ENCODE data around the gene NPHS2. TPM values are rescaled to one million over a fixed set of nuclear protein-coding genes. Genes with fewer than 3 reads are reported as not detected.

The NPHS2 gene
- not detected for total RNA-seq
- polyA plus RNA-seq (2013, experiment 1 of 2), result not detected
- polyA plus RNA-seq (2013, experiment 2 of 2), result not detected
- long read RNA-seq, experiment 1, result 0 reads
- long read RNA-seq, experiment 2, result 0 reads
- long read RNA-seq, experiment 3, result 0 reads
- long read RNA-seq, experiment 4, result 0 reads

DNA sequence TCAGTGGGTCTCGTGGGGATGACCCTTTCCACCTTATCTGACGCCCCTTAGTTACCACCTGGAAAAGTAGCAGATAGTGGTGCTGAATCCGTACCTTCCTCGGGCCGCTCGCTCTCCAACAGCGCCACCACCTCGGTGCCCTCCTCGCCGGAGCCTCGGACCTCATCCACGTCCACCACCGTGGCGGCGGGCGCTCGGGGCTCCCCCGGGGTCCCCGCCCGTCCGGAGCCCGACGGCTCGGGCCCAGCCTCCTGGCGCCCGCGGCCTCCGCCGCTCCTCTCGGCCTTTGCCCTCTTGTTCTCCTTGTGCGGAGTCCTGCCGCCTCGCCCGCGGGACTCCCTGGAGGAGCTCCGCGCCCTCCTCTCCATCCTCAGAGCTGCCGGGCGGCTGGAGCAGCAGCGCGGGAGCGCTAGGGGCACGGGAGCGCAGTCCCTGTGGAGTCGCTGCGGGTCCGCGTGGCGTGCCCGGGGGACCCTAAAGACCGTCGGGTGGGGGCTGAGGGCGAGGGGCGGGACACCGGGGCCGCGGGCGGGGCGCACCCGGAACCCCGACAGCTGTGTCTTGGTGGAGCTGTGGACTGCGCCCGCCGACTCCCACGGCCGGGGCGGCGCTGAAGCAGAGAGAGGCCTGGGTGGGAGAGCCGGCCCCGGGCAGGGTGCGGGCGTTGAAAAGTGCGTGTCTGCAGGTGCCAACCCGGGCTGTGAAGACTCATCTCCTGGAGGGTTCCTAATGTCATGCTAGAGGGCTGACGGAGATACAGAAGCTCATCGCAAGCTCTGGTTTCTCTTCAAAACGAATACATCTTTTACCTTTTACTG, at the start of gene NPHS2:
NPHS2 (minus strand) TSS at position 452 of the 818 bp plus-strand sequence; CDS start at position 368, 84 bp downstream.
- Histone ChIP-seq H3K4me1 (ENCODE audit: control insufficient read depth, insufficient read depth, low read length) (no peaks in the 10 kb centered on the region), H3K27ac (ENCODE audit: low read depth, low read length) (no peak within 1 kb of the TSS), H3K36me3 (ENCODE audit: control insufficient read depth, insufficient read depth, low read length) (no peaks in the 10 kb centered on the region), H3K9me3 (ENCODE audit: control insufficient read depth, low read length) (no peaks in the 10 kb centered on the region), H3K27me3 (ENCODE audit: control insufficient read depth, insufficient read depth, low read length, poor library complexity, severe bottlenecking) (peaks cover 65% of the 10 kb centered on the region), H3K4me3 (ENCODE audit: low read length) (peak within 1 kb of the TSS; percentile 56), H3K9ac (ENCODE audit: extremely low read depth, low read length, poor library complexity, severe bottlenecking) (no peak within 1 kb of the TSS)
- peak within 1 kb of the TSS; percentile 41 for H3K4me3 Mint-ChIP-seq
- no peaks in the 10 kb centered on the region for H3K4me1 Mint-ChIP-seq
- H3K27ac Mint-ChIP-seq, result no peak within 1 kb of the TSS
- 5 to 7% methylated on average over 34 to 77 of the region's 77 CpGs for WGBS, 2 experiments (ENCODE audit: insufficient coverage in 1 of 2, insufficient read length in 1 of 2)
- H3K9me3 Mint-ChIP-seq, result peaks cover 12% of the 10 kb centered on the region
- H3K27me3 Mint-ChIP-seq (ENCODE audit: insufficient read depth), result peaks cover 65% of the 10 kb centered on the region
- H3K36me3 Mint-ChIP-seq (ENCODE audit: low read depth), result no peaks in the 10 kb centered on the region
- peak; percentile 47 for TF ChIP-seq CTCF (conservative IDR thresholded peaks at IDR 0.05)
- peak; percentile 80 for DNase-seq

GRCh38 chr1:179612361-179612760, 36.6 kb upstream of the NPHS2 start:
- no peaks in the 10 kb centered on the region for H3K27me3 Mint-ChIP-seq (ENCODE audit: insufficient read depth)

GRCh38 chr1:179601093-179601492, 25.3 kb upstream of the NPHS2 start:
- H3K27ac Mint-ChIP-seq, result no peak overlapping the region
- no peaks in the 10 kb centered on the region for H3K36me3 ChIP-seq (ENCODE audit: control insufficient read depth, insufficient read depth, low read length)
- H3K4me3 ChIP-seq (ENCODE audit: low read length), result no peak overlapping the region
- DNase-seq, result no peak
- no peak overlapping the region for H3K4me3 Mint-ChIP-seq
- H3K27me3 Mint-ChIP-seq (ENCODE audit: insufficient read depth), result peaks cover 9% of the 10 kb centered on the region
- no peaks in the 10 kb centered on the region for H3K9me3 ChIP-seq (ENCODE audit: control insufficient read depth, low read length)
- no peak for TF ChIP-seq CTCF (conservative IDR thresholded peaks at IDR 0.05)
- WGBS, 2 experiments (ENCODE audit: insufficient coverage in 1 of 2, insufficient read length in 1 of 2), result 79% methylated on average over 1 of the region's 1 CpG; no CpG with 5 or more reads in 1 of the 2 experiments
- H3K4me1 Mint-ChIP-seq, result no peaks in the 10 kb centered on the region
- no peaks in the 10 kb centered on the region for H3K27me3 ChIP-seq (ENCODE audit: control insufficient read depth, insufficient read depth, low read length, poor library complexity, severe bottlenecking)
- H3K9me3 Mint-ChIP-seq, result peaks cover 15% of the 10 kb centered on the region
- H3K27ac ChIP-seq (ENCODE audit: low read depth, low read length), result no peak overlapping the region
- H3K9ac ChIP-seq (ENCODE audit: extremely low read depth, low read length, poor library complexity, severe bottlenecking), result no peak overlapping the region
- H3K36me3 Mint-ChIP-seq (ENCODE audit: low read depth), result no peaks in the 10 kb centered on the region
- H3K4me1 ChIP-seq (ENCODE audit: control insufficient read depth, insufficient read depth, low read length), result no peaks in the 10 kb centered on the region

More at GRCh38 chr1:179612361-179612760, 36.6 kb upstream of the NPHS2 start:
- Mint-ChIP-seq H3K9me3 (no peaks in the 10 kb centered on the region), H3K36me3 (ENCODE audit: low read depth) (no peaks in the 10 kb centered on the region), H3K4me3 (no peak overlapping the region), H3K27ac (no peak overlapping the region), H3K4me1 (no peaks in the 10 kb centered on the region)
- Histone ChIP-seq H3K4me1 (ENCODE audit: control insufficient read depth, insufficient read depth, low read length) (no peaks in the 10 kb centered on the region), H3K4me3 (ENCODE audit: low read length) (no peak overlapping the region), H3K9me3 (ENCODE audit: control insufficient read depth, low read length) (no peaks in the 10 kb centered on the region), H3K27me3 (ENCODE audit: control insufficient read depth, insufficient read depth, low read length, poor library complexity, severe bottlenecking) (no peaks in the 10 kb centered on the region), H3K9ac (ENCODE audit: extremely low read depth, low read length, poor library complexity, severe bottlenecking) (no peak overlapping the region), H3K27ac (ENCODE audit: low read depth, low read length) (no peak overlapping the region), H3K36me3 (ENCODE audit: control insufficient read depth, insufficient read depth, low read length) (no peaks in the 10 kb centered on the region)
- no peak for DNase-seq
- TF ChIP-seq CTCF (conservative IDR thresholded peaks at IDR 0.05), result no peak
- 80 to 100% methylated on average over 1 to 3 of the region's 3 CpGs for WGBS, 2 experiments (ENCODE audit: insufficient coverage in 1 of 2, insufficient read length in 1 of 2)

All from endodermal cell (in vitro differentiated cells).